ENCODE measurements around the gene GDPD2. TPM values are rescaled to one million over a fixed set of nuclear protein-coding genes. Genes with fewer than 3 reads are reported as not detected.

Gene GDPD2
- total and polyA plus RNA-seq, 2 donors (not counting 3 experiments of a cell fraction or from before 2014, with no cell fraction given) = 0.08 to 0.29 TPM

DNA sequence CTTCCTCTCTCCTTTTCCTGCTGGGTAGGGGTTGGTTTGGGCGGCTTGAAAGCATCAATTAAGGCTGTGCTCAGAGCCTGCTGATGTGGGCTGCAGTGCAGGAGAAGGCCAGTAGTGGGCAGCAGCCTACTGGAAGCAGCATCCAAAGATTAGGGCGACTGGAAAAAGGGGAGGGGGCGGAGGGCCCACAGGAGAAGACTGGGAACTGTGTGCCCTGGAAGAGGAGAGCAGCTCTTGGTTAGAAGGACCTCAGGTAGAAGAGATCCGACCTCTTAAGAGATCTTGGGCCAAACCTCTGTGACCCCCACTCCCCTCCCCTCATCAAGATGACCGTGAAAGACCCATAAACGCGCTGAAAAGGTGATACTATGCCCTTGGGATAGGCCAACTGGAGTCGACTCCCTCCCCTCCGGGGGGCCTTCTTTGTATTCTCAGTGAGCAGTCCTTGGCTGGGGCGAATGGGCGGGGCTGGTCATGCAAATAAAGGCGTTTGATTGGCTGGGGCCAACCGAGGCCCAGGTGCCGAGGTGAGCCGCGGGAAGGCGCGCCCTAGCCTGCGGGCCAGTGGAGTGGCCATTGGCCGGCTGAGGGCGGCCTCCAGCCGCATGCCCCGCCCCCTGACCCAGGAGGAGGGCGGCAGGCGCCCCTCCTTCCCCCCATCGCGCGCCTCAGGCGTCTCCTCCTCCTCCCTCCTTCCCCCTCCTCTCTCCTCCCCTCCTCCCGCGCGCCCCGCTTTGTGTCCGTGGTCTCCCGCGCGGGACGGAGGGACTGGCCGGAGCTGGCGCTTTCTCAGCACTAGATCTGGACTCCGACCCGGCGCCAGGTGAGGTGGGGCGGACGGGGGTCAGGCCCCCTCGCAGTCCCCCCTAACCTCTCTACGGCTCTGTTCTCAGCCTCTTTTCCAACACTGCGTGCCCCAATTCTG, 31.6 kb downstream of the GDPD2 start:
- peak overlapping the region; percentile 72 for H2AFZ ChIP-seq (ENCODE audit: low read depth, low read length)
- peak overlapping the region; percentile 14 to 43 (median 31) for H3K4me3 ChIP-seq (replicated peaks in 1 of 3; ENCODE audit: insufficient read depth in 1 of 3, low read depth in 1 of 3, low read length in 3 of 3)
- H3K9me3 ChIP-seq (replicated peaks; ENCODE audit: control insufficient read depth, insufficient read depth, low read length) = no peaks in the 10 kb centered on the region
- H3K9me1 ChIP-seq (replicated peaks; ENCODE audit: control insufficient read depth, extremely low read depth, insufficient read depth, low read length) = no peaks in the 10 kb centered on the region
- intact Hi-C loops (cut with micrococcal nuclease) = loop anchor here (2.0 to 5.0 kb wide), 2 partner anchors 22 to 308 kb away; no protein-coding TSS in a partner anchor
- peaks cover 6% of the 10 kb centered on the region for H3K4me1 ChIP-seq (ENCODE audit: control insufficient read depth, extremely low read depth, insufficient read depth, low read length)
- H3K27me3 ChIP-seq (ENCODE audit: control insufficient read depth in 2 of 2, insufficient read depth in 2 of 2, low read length in 2 of 2) = no peaks in the 10 kb centered on the region
- H3K79me2 ChIP-seq (ENCODE audit: control insufficient read depth, insufficient read depth, low read length) = no peaks in the 10 kb centered on the region
- dilution Hi-C loops (cut with MboI; ENCODE audit: extremely low pct_ligation_motif_present, low sequenced_read_pairs) = no loop called here
- ChIA-PET POLR2A (no interaction called here), CTCF (interaction anchor here (1.5 to 7.7 kb wide), 2 partner anchors 98 to 210 kb away, joined by 7 to 47 read pairs; no protein-coding TSS in a partner anchor)
- TF ChIP-seq, protein P1, sequence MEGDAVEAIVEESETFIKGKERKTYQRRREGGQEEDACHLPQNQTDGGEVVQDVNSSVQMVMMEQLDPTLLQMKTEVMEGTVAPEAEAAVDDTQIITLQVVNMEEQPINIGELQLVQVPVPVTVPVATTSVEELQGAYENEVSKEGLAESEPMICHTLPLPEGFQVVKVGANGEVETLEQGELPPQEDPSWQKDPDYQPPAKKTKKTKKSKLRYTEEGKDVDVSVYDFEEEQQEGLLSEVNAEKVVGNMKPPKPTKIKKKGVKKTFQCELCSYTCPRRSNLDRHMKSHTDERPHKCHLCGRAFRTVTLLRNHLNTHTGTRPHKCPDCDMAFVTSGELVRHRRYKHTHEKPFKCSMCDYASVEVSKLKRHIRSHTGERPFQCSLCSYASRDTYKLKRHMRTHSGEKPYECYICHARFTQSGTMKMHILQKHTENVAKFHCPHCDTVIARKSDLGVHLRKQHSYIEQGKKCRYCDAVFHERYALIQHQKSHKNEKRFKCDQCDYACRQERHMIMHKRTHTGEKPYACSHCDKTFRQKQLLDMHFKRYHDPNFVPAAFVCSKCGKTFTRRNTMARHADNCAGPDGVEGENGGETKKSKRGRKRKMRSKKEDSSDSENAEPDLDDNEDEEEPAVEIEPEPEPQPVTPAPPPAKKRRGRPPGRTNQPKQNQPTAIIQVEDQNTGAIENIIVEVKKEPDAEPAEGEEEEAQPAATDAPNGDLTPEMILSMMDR (IDR thresholded peaks at IDR 0.05; ENCODE audit: extremely low read depth in 1 of 2, insufficient read depth in 1 of 2, low read depth in 1 of 2, low read length in 2 of 2) = peak; percentile 73 to 82
- TF ChIP-seq POLR2A (IDR thresholded peaks at IDR 0.05; ENCODE audit: low read depth, low read length) (no peak), EZH2 (IDR thresholded peaks at IDR 0.05; ENCODE audit: borderline replicate concordance, low read depth, low read length, severe bottlenecking) (no peak), GATA2 (IDR thresholded peaks at IDR 0.05; ENCODE audit: insufficient read depth, insufficient read length, low read depth, low read length) (no peak), FOS (IDR thresholded peaks at IDR 0.05; ENCODE audit: borderline replicate concordance, insufficient read depth, low read length) (no peak), MYC (IDR thresholded peaks at IDR 0.05; ENCODE audit: low read depth, low read length) (no peak), JUN (IDR thresholded peaks at IDR 0.05; ENCODE audit: borderline replicate concordance, insufficient read depth, insufficient read length, low read depth) (no peak)
- DNase-seq (ENCODE audit: low read depth, low spot score) (peak; percentile 49), FAIRE-seq (peak; percentile 85)
- no TSS peak for BruUV-seq (replicated peaks)
- no peaks in the 10 kb centered on the region for H4K20me1 ChIP-seq (replicated peaks; ENCODE audit: control insufficient read depth, extremely low read depth, insufficient read depth, low read length)
- H3K4me2 ChIP-seq (ENCODE audit: insufficient read depth, low read length) = peak overlapping the region; percentile 76
- no peak overlapping the region for H3K27ac ChIP-seq (ENCODE audit: insufficient read depth, low read depth, low read length)
- no peaks in the 10 kb centered on the region for H3K36me3 ChIP-seq (ENCODE audit: control insufficient read depth in 2 of 2, extremely low read depth in 1 of 2, insufficient read depth in 2 of 2, low read length in 2 of 2)
- H3K9ac ChIP-seq (replicated peaks; ENCODE audit: extremely low read depth, insufficient read depth, low read length) = no peak overlapping the region
